GM12874 (cell line): ENCODE data around the gene GAL3ST1.

Experiments
- TF ChIP-seq, protein P1 (sequence below): IDR thresholded peaks from 2 replicates; pipeline ENCODE4 v1.5.1; 2011; ENCODE audit warnings: low read depth, mild to moderate bottlenecking, control low read depth, low read length, moderate library complexity; ENCODE audit not compliant: insufficient read depth

GAL3ST1 gene

DNA sequence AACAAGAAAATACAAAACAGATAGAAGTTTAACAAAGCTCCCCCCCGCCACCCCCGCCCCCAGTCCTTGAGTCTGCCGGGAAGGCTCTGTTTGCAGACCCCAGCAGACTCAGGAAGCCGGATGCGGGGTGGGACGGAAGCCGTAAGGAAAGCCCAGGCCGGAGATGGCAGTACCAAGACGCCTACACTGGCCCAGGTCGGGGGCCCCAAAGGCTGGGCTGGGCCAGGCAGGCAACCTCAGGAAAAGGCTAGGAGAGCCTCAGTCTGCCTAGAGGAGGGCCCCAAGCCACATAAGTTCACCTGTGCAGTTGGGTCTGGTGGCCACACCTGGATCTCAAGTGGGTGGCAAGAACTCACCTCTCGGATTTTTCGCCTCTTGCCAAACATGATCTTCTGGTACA is 4.0 kb upstream of the GAL3ST1 start:
- TF ChIP-seq, protein P1, sequence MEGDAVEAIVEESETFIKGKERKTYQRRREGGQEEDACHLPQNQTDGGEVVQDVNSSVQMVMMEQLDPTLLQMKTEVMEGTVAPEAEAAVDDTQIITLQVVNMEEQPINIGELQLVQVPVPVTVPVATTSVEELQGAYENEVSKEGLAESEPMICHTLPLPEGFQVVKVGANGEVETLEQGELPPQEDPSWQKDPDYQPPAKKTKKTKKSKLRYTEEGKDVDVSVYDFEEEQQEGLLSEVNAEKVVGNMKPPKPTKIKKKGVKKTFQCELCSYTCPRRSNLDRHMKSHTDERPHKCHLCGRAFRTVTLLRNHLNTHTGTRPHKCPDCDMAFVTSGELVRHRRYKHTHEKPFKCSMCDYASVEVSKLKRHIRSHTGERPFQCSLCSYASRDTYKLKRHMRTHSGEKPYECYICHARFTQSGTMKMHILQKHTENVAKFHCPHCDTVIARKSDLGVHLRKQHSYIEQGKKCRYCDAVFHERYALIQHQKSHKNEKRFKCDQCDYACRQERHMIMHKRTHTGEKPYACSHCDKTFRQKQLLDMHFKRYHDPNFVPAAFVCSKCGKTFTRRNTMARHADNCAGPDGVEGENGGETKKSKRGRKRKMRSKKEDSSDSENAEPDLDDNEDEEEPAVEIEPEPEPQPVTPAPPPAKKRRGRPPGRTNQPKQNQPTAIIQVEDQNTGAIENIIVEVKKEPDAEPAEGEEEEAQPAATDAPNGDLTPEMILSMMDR: no peak

DNA sequence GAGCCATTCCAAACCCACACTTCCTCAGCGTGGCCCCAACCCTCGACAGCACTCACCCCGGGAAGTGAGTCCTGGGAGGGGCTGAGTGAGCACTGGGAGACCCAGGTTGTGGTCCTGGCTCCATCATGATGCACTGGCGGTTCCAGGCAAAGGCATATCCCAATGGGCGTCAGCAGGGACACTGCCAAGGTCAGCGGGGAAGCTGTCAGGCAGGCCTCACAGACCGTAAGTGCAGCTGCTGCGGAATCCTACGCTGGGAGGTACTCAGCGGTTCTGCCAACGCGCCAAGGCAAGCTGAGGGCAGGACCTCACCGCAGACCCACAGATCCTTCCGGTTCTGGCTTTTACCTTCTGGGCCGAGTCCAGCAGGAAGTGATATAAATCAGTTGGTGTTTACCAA is 1.4 kb upstream of the GAL3ST1 start:
- TF ChIP-seq, protein P1: no peak

DNA sequence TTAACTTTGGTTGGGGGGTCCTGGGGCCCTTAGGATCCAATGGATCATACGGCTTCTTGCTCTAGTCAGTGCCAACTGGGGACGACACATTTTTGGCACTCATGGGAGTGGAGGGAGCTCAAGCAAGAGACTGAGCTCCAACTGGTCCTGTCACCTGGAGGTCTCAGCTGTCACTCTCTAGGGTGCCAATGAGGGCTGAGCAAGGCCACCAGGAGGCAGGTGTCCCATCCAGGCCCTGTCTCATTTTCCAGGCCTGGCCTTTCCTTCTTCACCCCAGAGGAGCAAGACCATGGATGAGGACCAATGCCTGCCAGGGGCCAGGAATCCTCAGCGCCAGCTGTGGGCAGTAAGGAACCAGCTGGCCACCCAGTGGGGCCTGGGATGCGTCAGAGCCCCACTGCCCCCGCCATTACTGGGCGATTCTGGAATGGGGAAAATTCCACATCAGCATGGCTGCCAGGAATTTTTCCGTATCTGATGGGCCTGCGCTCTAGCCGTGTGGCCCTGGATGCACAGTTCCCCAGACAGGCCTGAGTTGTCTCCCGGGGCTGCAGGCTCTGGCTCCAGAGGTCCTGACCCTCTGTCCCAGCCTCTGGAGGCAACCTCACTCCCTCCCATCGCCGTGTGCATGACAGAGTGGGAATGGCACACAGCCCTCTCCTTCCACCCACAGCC is 669 bp upstream of the GAL3ST1 start:
- TF ChIP-seq, protein P1: no peak

DNA sequence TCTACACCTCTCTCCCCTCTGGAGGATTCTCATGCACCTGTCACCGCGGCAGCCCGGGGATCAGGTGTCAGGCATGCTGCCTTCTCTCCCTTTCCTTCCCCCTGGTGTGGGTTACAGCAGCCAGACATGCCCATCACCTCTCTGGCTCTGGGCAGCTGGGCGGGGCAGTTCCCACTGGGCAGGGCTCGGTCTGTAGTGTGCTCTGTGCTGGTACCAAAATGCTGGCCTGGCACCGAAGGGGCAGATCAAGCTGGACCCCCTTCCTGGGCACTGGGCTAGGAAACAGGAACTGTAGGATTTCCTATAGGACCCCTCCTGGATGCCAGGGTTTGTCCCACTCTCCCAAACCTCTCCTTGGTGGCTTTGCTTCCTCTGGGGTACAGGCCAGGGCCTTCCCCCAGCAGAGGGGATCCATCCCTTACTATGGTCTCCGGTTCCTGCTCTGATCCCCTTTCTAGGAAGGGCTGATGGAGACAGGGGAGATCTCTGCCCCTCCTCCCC is 821 bp downstream of the GAL3ST1 start:
- TF ChIP-seq, protein P1: no peak

DNA sequence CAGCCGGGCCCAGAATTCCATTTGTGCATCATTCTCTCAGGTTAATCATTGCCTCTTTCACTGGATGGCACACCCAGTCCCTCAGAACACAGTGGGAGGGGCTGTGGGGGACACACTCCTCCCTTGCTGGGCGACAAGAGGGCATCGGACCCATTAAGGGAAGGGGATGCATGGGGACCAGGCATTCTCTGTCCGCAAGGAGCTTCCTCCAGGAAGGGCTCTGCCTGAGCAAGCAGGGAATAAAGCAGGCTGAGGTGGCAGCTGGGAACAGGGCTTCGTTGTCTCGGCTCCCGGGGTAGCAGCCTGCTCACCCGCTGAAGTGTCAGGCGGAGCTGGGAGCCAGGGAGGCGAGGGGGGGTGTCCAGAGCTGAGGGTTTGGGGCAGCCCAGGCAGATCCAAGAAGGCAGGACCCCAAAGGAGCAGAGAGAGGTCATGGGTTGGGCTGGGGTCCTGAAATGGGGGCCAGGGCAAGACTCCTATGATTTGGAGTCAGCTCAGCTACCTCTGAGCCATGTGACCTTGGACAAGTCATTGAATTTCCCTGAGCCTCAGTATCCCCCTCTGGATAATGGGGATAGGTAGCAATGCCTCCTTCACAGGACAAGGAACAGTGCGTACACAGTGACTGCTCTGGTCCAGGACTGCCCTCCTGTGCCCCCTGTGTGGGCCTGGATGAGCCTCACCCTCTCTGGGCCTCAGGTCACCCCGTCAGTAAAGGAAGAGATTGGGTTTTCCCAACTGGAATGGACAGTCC is 1.4 kb downstream of the GAL3ST1 start:
- TF ChIP-seq, protein P1: no peak

DNA sequence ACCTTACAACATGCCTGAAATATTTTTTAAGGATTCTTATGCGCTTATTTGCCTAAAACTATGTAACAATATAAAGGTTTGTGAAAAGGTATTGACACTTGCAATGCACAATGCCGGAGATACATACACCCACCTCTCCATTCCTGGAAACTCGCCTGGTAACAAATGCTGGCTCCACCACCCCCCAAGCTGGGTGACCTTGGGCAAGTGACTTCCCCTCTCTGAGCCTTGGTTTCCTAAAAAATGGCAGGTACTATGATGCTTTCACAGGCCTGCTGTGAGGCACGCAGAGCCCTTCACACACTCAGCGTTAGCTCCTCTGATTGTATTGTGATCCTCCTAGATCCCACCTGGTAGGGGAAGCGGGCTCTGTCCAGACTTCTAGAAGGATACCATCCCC is 2.3 kb downstream of the GAL3ST1 start:
- TF ChIP-seq, protein P1: no peak

DNA sequence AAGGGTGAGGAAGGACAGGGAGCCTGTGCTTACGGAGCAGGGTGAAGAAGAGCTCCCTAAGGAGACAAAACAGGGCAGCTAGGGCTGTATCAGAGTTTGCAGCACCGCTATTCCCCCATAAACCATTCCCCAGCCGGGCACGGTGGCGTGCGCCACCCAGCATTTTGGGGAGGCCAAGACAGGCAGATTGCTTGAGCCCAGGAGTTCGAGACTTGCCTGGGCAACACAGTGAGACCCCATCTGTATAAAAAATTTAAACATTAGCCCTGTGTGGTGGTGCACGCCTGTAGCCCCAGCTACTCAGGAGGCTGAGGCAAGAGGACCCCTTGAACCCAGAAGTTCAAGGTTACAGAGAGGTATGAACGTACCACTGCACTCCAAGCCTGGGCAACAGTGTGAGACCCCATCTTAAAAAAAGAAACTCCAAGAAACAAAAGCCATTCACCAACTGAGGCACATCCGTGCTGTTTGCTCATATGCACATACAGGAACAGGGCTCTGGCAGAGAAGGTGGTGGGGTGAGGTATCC is 4.7 kb downstream of the GAL3ST1 start:
- TF ChIP-seq, protein P1: no peak
